ENCODE results near the gene DUSP5.
A peak's percentile ranks its signal among the peaks of the same experiment; 100 is the strongest.

Gene DUSP5

GRCh38 chr10:110540031-110540430 lies 42.3 kb downstream of the DUSP5 start:
- DNase-seq (ENCODE audit: insufficient read length, low spot score), result no peak
- no peak for TF ChIP-seq CTCF (IDR thresholded peaks at IDR 0.05; ENCODE audit: insufficient read depth, missing control alignments)
- FAIRE-seq, result no peak

- no peak for FAIRE-seq
- no peak for DNase-seq (ENCODE audit: insufficient read length, low spot score)
- TF ChIP-seq CTCF (IDR thresholded peaks at IDR 0.05; ENCODE audit: insufficient read depth, missing control alignments), result no peak
These were observed 47.3 kb downstream of the DUSP5 start for GRCh38 chr10:110544958-110545537.

DNA sequence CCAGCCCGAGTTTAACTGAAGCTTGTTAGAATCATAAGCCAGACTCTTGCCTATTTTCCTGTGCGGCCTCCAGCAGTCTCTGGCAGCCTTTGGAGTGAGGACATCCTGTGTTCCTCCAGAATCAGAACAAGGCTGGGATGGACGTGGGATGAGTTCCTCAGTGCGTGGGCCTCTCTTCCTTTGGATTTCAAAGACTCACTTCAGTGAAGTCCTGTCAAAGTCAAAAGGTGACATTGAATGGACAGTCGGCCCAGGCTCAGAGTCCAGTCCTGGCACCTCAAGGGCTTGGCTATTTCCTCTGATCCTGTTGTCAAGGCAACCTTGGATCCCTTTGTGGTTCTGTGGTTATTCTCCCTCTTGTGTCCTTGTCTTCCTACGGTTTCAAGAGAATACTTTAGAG lies 48.4 kb downstream of the DUSP5 start:
- FAIRE-seq (no peak), DNase-seq (ENCODE audit: insufficient read length, low spot score) (no peak)
- no peak for TF ChIP-seq CTCF (IDR thresholded peaks at IDR 0.05; ENCODE audit: insufficient read depth, missing control alignments)

GRCh38 chr10:110546499-110547110 lies 48.9 kb downstream of the DUSP5 start:
- no peak for DNase-seq (ENCODE audit: insufficient read length, low spot score)

DNA sequence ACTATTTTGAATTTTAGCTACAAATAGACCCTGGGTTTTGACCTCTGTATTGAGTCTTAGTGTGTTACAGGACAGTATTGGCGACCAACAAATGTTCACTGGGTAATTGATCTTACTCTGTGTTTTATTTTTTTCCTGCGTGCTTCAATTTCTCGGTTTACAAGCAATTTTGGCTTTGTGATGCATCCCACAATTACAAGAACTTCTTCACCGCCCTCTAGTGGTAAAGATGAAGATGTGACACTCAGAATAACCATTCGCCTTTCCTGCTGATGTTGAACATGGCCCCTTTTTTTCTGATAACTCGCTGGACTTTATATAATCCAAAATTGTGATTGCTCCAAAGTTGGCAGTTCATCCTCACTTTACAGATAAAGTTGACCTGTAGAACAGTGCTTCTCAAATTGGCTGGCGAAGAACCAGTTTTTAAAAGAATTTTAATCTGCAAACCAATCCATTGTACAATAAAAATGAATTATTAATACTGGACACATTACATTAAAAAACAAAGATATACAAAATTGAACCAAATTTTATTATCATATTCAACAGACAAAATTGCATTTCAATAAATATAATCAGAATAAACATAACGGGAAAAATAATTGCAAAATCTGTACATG lies 49.5 kb downstream of the DUSP5 start:
- no peak for DNase-seq (ENCODE audit: insufficient read length, low spot score)
- TF ChIP-seq CTCF (IDR thresholded peaks at IDR 0.05; ENCODE audit: insufficient read depth, missing control alignments), result peak; percentile 87
- no peak for FAIRE-seq

More at GRCh38 chr10:110546499-110547110, 48.9 kb downstream of the DUSP5 start:
- no peak for FAIRE-seq
- no peak for TF ChIP-seq CTCF (IDR thresholded peaks at IDR 0.05; ENCODE audit: insufficient read depth, missing control alignments)

DNA sequence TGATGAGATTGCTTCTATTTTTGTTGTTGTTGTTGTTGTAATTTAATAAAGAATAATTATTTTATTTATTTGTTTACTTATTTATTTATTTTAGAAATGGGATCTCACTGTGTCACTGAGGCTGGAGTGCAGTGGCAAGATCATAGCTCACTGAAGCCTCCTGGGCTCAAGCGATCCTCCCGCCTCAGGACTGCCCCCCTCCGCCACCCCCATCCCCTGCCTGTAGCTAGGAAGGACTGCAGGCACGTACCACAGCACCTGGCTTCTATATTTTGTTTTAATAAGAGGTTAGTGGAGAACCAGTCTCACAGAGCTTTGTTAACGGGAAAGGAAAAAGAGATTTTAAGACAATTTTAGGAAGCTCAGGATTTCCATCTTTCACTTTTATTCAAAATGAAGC lies 50.3 kb downstream of the DUSP5 start:
- TF ChIP-seq CTCF (IDR thresholded peaks at IDR 0.05; ENCODE audit: insufficient read depth, missing control alignments), result no peak
- no peak for DNase-seq (ENCODE audit: insufficient read length, low spot score)
- FAIRE-seq, result no peak

GRCh38 chr10:110549211-110549610 lies 51.5 kb downstream of the DUSP5 start:
- no peak for DNase-seq (ENCODE audit: insufficient read length, low spot score)
- no peak for FAIRE-seq
- no peak for TF ChIP-seq CTCF (IDR thresholded peaks at IDR 0.05; ENCODE audit: insufficient read depth, missing control alignments)
